ENCODE data around the gene NLRP7.
"Not testable (repeated sequence)": the region's sequence is repeated elsewhere in the genome, so short reads cannot be mapped to it uniquely, and the experiment has no call there.

NLRP7 gene

GRCh38 chr19:54919646-54920563, 27.4 kb downstream of the NLRP7 start:
- DNase-seq: not testable (repeated sequence)

- no peak for DNase-seq
Observed at GRCh38 chr19:54918499-54918898, 28.8 kb downstream of the NLRP7 start.

DNA sequence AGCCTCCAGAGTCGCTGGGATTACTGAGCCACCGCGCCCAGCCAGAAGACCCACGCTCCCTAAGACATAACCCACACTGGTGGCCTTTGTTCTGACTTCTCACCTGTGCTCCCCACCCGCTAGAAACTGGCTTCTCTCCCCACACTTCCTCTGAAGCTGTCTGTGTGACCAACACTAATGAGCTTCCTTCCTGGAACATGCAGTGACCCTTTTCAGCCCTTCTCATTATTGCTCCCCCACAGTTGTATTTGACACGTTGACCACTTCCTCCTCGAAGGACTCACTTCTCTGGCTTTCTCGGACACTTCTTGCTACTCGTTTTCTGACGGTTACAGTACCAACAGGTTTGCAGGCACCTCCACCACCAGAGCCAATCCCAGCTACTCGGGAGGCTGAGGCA, 30.5 kb downstream of the NLRP7 start:
- no peak for DNase-seq

- DNase-seq: not testable (repeated sequence)
Observed at GRCh38 chr19:54907899-54908298, 39.4 kb downstream of the NLRP7 start.

- DNase-seq: no peak
Observed at GRCh38 chr19:54906819-54907218, 40.5 kb downstream of the NLRP7 start.

GRCh38 chr19:54905803-54906511, 41.4 kb downstream of the NLRP7 start, which contains the start of gene NCR1:
TSS of gene NCR1 (plus strand) at chr19:54906148. CDS start at chr19:54906188, 40 bp downstream.
- DNase-seq: no peak

GRCh38 chr19:54905421-54905802, 41.9 kb downstream of the NLRP7 start:
- no peak for DNase-seq

GRCh38 chr19:54904261-54904660, 43.1 kb downstream of the NLRP7 start:
- not testable (repeated sequence) for DNase-seq

DNA sequence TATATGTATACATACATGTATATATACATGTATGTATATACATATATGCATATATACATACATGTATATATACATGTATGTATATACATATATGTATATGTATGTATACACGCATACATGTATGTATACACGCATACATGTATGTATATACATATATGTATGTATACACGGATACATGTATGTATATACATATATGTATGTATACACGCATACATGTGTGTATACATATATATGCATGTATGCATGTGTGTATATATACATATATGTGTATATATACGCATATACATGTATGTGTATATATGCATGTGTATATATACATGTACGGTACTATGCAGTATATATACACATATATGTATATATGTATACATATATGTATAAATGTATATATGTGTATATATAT, 44.0 kb downstream of the NLRP7 start:
- no peak for DNase-seq

- DNase-seq: no peak
Observed at GRCh38 chr19:54902061-54902460, 45.3 kb downstream of the NLRP7 start.

DNA sequence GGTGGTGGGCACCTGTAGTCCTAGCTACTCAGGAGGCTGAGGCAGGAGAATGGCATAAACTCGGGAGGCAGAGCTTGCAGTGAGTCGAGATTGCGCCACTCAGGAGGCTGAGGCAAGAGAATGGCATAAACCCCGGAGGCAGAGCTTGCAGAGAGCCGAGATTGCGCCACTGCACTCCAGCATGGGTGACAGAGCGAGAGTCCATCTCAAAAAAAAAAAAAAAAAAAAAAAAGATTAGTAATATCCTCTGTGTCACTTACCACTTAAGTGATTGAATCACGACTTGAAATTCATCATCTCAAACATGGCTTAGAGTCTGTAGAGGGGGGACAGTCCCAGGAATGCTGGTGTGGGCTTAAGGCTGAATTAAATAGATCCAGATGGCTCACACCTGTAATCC, 46.2 kb downstream of the NLRP7 start:
- not testable (repeated sequence) for DNase-seq

DNA sequence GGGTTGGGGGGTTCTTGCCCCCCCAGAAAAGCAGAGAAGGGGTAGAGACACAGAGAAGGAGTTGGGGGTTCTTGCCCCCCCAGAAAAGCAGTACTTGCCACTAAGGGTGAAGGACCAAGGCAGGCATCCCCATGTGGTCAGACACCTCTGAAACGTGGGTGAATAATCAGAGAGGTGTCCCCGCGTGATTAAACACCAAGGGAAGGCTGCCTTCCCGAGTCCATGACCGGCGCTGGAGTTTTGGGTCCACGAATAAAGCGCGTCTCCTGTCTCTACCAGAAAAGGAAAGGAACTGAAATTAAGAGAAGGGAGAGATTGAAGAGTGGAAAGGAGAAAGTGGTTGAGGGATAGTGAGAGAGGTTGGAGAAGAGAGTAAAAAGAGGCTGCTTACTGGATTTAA, 47.7 kb downstream of the NLRP7 start:
- DNase-seq: not testable (repeated sequence)

GRCh38 chr19:54898685-54899084, 48.6 kb downstream of the NLRP7 start:
- not testable (repeated sequence) for DNase-seq

GRCh38 chr19:54896036-54896435, 51.3 kb downstream of the NLRP7 start:
- no peak for DNase-seq

GRCh38 chr19:54894106-54894505, 53.2 kb downstream of the NLRP7 start:
- not testable (repeated sequence) for DNase-seq

DNA sequence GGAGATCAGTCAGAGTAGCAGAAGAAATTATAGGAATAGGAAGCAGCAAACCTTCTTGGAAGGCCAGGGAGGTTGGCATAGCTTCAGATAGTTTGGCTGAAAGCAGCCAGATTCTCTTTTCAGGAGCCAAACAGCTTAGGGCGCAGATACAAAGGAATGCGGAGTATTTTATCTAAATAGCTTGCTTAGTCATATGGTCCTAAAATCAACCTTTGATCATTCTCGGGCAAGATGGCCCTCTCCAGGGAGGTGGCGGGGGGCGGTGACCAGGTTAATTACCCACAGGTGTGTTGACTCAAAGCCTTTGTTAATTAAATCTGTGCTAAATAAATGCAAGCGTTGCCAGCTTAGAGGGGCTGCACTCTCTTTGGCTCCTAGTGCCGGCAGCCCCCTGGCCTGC, 53.9 kb downstream of the NLRP7 start:
- no peak for DNase-seq

- DNase-seq: no peak
Observed at GRCh38 chr19:54889566-54889965, 57.8 kb downstream of the NLRP7 start.

- DNase-seq: no peak
Observed at GRCh38 chr19:54888239-54888638, 59.1 kb downstream of the NLRP7 start.

DNA sequence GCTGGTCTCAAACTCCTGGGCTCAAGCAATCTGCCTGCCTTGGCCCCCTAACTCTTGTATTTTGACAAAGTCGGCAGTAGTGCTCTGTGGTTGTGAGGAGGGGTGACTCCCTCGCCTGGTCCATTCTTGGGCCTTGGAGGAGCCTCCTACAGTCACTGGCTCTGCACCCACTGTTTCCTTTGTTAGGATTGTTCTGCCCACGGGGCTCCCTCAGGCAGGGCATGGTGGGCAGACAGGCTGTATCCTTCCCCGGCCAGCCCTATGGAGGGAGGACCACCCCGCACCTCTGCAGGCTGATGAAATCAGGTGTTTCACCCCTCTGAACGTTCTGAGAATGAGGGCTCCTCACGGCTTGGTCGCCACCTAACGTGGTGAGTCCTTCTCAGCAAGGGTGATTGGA, 64.1 kb downstream of the NLRP7 start:
- DNase-seq: no peak

- DNase-seq: no peak
Observed at GRCh38 chr19:54882758-54883157, 64.6 kb downstream of the NLRP7 start.

GRCh38 chr19:54881884-54882283, 65.4 kb downstream of the NLRP7 start:
- DNase-seq: no peak

GRCh38 chr19:54877471-54877870, 69.9 kb downstream of the NLRP7 start:
- no peak for DNase-seq

DNA sequence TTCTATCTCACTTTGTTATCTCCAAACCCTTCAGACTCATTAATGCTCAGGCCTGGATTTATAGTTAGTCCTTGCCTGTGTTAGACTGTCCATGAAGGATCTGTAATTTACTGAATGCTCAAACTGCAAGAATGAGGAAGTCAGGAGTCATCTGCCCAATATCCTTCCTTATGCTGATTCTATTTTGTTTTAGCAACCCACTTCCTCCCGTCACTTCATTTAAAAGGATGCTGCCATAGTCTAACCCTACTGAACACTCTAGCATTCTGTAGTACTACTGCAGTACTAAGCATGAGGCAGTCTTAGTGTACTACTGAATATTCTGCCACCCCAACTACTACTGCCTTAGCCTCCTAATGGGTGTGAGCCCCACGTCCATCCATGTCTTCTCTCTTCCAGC, 71.8 kb downstream of the NLRP7 start:
- DNase-seq: no peak

DNA sequence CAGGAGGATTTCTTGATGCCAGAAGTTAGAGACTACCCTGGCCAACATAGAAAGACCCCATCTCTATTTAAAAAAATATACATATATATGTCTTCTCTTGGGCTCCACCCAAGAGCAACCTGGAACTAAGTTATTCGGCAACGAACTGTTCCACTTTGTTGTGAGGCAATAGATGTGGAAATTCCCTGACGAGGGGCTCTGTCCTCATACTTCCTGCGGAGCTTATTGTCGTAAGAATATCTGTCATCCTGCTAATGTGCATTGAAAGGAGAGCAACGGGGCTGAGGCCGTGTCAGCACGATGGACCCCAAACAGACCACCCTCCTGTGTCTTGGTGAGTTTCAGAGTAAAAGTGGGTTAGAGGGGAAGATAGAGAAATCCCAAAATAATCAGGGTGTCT, 73.3 kb downstream of the NLRP7 start, which contains the start of gene FCAR:
Gene FCAR, plus strand, starts transcription at position 246 of the 400 bp plus-strand sequence. Its CDS starts 55 bp downstream, at position 301.
- DNase-seq: no peak
